Measurements from ENCODE around the gene FZD2. TPM values are rescaled to one million over a fixed set of nuclear protein-coding genes. Genes with fewer than 3 reads are reported as not detected.

The FZD2 gene
- total and polyA plus RNA-seq, 4 experiments from 2014 or later: not detected

GRCh38 chr17:44595216-44595775 lies 38.0 kb downstream of the FZD2 start:
- peaks cover 8 to 22% of the 10 kb centered on the region in 2 donors for H3K27me3 Mint-ChIP-seq
- H3K4me1 Mint-ChIP-seq: no peaks in the 10 kb centered on the region
- Histone ChIP-seq H3K27ac (ENCODE audit: low read depth, low read length) (no peak overlapping the region), H3K36me3 (ENCODE audit: insufficient read depth, low read length) (no peaks in the 10 kb centered on the region), H3K4me1 (ENCODE audit: insufficient read depth, low read length) (no peaks in the 10 kb centered on the region), H3K9me3 (ENCODE audit: control insufficient read depth in 1 of 2, low read length in 2 of 2) (no peaks in the 10 kb centered on the region), H3K4me3 (ENCODE audit: low read length in 2 of 2) (no peak overlapping the region), H3K27me3 (ENCODE audit: insufficient read depth, low read length) (no peaks in the 10 kb centered on the region)
- H3K4me3 Mint-ChIP-seq: no peak overlapping the region
- CTCF ChIA-PET (ENCODE audit: partially characterized antibody): no interaction called here
- H3K27ac Mint-ChIP-seq: no peak overlapping the region
- no peaks in the 10 kb centered on the region for H3K36me3 Mint-ChIP-seq
- POLR2A ChIA-PET (ENCODE audit: partially characterized antibody): interaction anchor here (0.5 kb wide), 1 partner anchor 1157 kb away, joined by 3 read pairs; no protein-coding TSS in a partner anchor
- intact Hi-C loops (cut with micrococcal nuclease): no loop called here
- no peaks in the 10 kb centered on the region for H3K9me3 Mint-ChIP-seq
- no peak for DNase-seq

GRCh38 chr17:44598329-44598728 lies 41.0 kb downstream of the FZD2 start:
- CTCF ChIA-PET (ENCODE audit: partially characterized antibody): no interaction called here
- POLR2A ChIA-PET (ENCODE audit: partially characterized antibody): no interaction called here
- DNase-seq: no peak

GRCh38 chr17:44598932-44599297 lies 41.6 kb downstream of the FZD2 start:
- H3K27ac ChIP-seq (ENCODE audit: low read depth, low read length): no peak overlapping the region
- CTCF ChIA-PET (ENCODE audit: partially characterized antibody): no interaction called here
- no peak overlapping the region for H3K4me3 ChIP-seq (ENCODE audit: low read length in 2 of 2)
- no peaks in the 10 kb centered on the region for H3K9me3 Mint-ChIP-seq
- H3K36me3 ChIP-seq (ENCODE audit: insufficient read depth, low read length): no peaks in the 10 kb centered on the region
- POLR2A ChIA-PET (ENCODE audit: partially characterized antibody): no interaction called here
- no peaks in the 10 kb centered on the region for H3K27me3 ChIP-seq (ENCODE audit: insufficient read depth, low read length)
- H3K27me3 Mint-ChIP-seq: peaks cover 12 to 18% of the 10 kb centered on the region in 2 donors
- H3K4me1 ChIP-seq (ENCODE audit: insufficient read depth, low read length): no peaks in the 10 kb centered on the region
- H3K36me3 Mint-ChIP-seq: no peaks in the 10 kb centered on the region
- no peak for DNase-seq
- H3K4me1 Mint-ChIP-seq: no peaks in the 10 kb centered on the region
- intact Hi-C loops (cut with micrococcal nuclease): no loop called here
- H3K27ac Mint-ChIP-seq: no peak overlapping the region
- no peak overlapping the region for H3K4me3 Mint-ChIP-seq
- H3K9me3 ChIP-seq (ENCODE audit: control insufficient read depth in 1 of 2, low read length in 2 of 2): no peaks in the 10 kb centered on the region

More at GRCh38 chr17:44598329-44598728, 41.0 kb downstream of the FZD2 start:
- Histone ChIP-seq H3K36me3 (ENCODE audit: insufficient read depth, low read length) (no peaks in the 10 kb centered on the region), H3K27me3 (ENCODE audit: insufficient read depth, low read length) (no peaks in the 10 kb centered on the region), H3K9me3 (ENCODE audit: control insufficient read depth in 1 of 2, low read length in 2 of 2) (no peaks in the 10 kb centered on the region), H3K27ac (ENCODE audit: low read depth, low read length) (no peak overlapping the region), H3K4me3 (ENCODE audit: low read length in 2 of 2) (no peak overlapping the region), H3K4me1 (ENCODE audit: insufficient read depth, low read length) (no peaks in the 10 kb centered on the region)
- Mint-ChIP-seq H3K36me3 (no peaks in the 10 kb centered on the region), H3K9me3 (no peaks in the 10 kb centered on the region), H3K27me3 (peaks cover 12 to 21% of the 10 kb centered on the region in 2 donors), H3K4me3 (no peak overlapping the region), H3K4me1 (no peaks in the 10 kb centered on the region), H3K27ac (no peak overlapping the region)
- intact Hi-C loops (cut with micrococcal nuclease): no loop called here

DNA sequence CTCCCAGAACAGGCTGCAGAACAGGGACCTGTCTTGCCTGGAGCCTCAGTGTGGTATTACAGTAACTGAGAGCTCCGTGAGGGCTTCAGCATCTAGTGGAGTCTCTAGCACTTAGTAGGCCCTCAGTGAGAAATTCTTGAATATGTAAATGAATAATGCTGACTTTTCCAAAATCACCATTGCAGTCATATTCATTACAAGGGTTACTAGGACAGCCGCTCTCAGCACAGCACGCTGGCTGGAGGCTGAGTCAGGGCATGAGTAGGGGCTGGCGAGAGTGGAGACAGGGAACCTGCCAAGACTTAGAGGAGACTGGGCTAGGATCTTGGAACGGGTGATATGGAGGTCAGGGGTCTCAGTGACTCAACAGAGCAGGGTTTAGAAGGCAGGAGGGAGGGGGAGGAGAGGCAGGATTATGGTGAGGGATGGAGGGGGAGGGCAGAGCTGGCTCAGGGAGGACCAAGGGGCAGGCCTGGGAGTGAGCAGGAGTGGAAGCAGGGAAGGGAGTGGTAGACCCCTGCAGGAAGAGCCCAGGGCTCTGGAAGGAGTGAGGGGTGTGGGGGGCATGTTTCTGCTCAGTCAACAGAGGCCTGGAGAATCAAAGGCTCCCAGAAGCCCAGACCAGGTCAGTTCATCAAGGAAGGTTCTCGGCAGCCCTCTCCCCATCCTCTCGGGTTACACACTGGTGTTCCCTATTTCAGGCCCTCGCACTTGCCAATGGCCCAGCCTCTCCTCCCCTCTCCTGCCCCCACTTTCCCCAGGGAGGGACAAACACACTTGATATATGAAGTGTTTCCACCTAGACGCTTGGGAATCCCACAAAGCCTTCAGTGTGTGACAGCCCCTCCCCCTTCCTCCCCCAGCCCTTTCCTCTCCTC lies 42.3 kb downstream of the FZD2 start:
- no peak overlapping the region for H3K4me3 ChIP-seq (ENCODE audit: low read length in 2 of 2)
- Mint-ChIP-seq H3K27ac (peak overlapping the region in 1 of 7 donors; percentile 25), H3K9me3 (no peaks in the 10 kb centered on the region), H3K4me1 (no peaks in the 10 kb centered on the region), H3K36me3 (no peaks in the 10 kb centered on the region), H3K27me3 (peaks cover 12 to 18% of the 10 kb centered on the region in 2 donors), H3K4me3 (no peak overlapping the region)
- no peak for DNase-seq
- H3K4me1 ChIP-seq (ENCODE audit: insufficient read depth, low read length): no peaks in the 10 kb centered on the region
- H3K9me3 ChIP-seq (ENCODE audit: control insufficient read depth in 1 of 2, low read length in 2 of 2): no peaks in the 10 kb centered on the region
- H3K36me3 ChIP-seq (ENCODE audit: insufficient read depth, low read length): no peaks in the 10 kb centered on the region
- POLR2A ChIA-PET (ENCODE audit: partially characterized antibody): no interaction called here
- intact Hi-C loops (cut with micrococcal nuclease): no loop called here
- no peak overlapping the region for H3K27ac ChIP-seq (ENCODE audit: low read depth, low read length)
- CTCF ChIA-PET (ENCODE audit: partially characterized antibody): no interaction called here
- no peaks in the 10 kb centered on the region for H3K27me3 ChIP-seq (ENCODE audit: insufficient read depth, low read length)

- no peaks in the 10 kb centered on the region for H3K9me3 Mint-ChIP-seq
- H3K27me3 ChIP-seq (ENCODE audit: insufficient read depth, low read length): no peaks in the 10 kb centered on the region
- intact Hi-C loops (cut with micrococcal nuclease): no loop called here
- CTCF ChIA-PET (ENCODE audit: partially characterized antibody): no interaction called here
- no peak overlapping the region for H3K4me3 Mint-ChIP-seq
- DNase-seq: no peak
- no peaks in the 10 kb centered on the region for H3K9me3 ChIP-seq (ENCODE audit: control insufficient read depth in 1 of 2, low read length in 2 of 2)
- H3K4me3 ChIP-seq (ENCODE audit: low read length in 2 of 2): no peak overlapping the region
- H3K36me3 Mint-ChIP-seq: no peaks in the 10 kb centered on the region
- no peak overlapping the region for H3K27ac ChIP-seq (ENCODE audit: low read depth, low read length)
- H3K4me1 Mint-ChIP-seq: no peaks in the 10 kb centered on the region
- POLR2A ChIA-PET (ENCODE audit: partially characterized antibody): no interaction called here
- peaks cover 10 to 14% of the 10 kb centered on the region in 2 donors for H3K27me3 Mint-ChIP-seq
- no peak overlapping the region for H3K27ac Mint-ChIP-seq
- H3K36me3 ChIP-seq (ENCODE audit: insufficient read depth, low read length): no peaks in the 10 kb centered on the region
- no peaks in the 10 kb centered on the region for H3K4me1 ChIP-seq (ENCODE audit: insufficient read depth, low read length)
These were observed 44.3 kb downstream of the FZD2 start for GRCh38 chr17:44601539-44601938.

DNA sequence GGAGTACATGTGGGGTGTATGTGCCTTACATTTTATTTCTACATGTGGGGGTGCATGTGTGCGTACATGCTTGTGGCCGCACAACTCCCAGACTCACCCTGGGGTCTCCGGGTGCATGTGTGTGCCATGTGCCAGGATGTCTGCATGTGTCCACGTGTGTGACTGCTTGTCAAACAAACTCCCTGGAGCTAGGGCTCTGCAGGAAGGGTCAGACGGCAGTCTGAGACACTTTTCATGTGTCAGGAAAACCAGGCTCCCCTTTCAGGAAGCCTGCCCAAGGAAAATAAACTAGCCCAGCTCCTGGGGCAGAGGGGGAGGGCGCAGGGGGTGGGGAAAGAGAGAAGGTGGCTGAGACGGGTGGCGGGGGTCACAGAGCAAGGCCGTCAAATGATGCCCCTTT lies 44.7 kb downstream of the FZD2 start:
- ChIA-PET CTCF (ENCODE audit: partially characterized antibody) (no interaction called here), POLR2A (ENCODE audit: partially characterized antibody) (no interaction called here)
- Histone ChIP-seq H3K4me1 (ENCODE audit: insufficient read depth, low read length) (no peaks in the 10 kb centered on the region), H3K4me3 (ENCODE audit: low read length in 2 of 2) (no peak overlapping the region), H3K9me3 (ENCODE audit: control insufficient read depth in 1 of 2, low read length in 2 of 2) (no peaks in the 10 kb centered on the region), H3K27ac (ENCODE audit: low read depth, low read length) (no peak overlapping the region), H3K27me3 (ENCODE audit: insufficient read depth, low read length) (no peaks in the 10 kb centered on the region), H3K36me3 (ENCODE audit: insufficient read depth, low read length) (no peaks in the 10 kb centered on the region)
- DNase-seq: no peak
- Mint-ChIP-seq H3K4me1 (no peaks in the 10 kb centered on the region), H3K9me3 (no peaks in the 10 kb centered on the region), H3K4me3 (no peak overlapping the region), H3K27me3 (peaks cover 10 to 14% of the 10 kb centered on the region in 2 donors), H3K36me3 (no peaks in the 10 kb centered on the region), H3K27ac (no peak overlapping the region)
- intact Hi-C loops (cut with micrococcal nuclease): no loop called here

DNA sequence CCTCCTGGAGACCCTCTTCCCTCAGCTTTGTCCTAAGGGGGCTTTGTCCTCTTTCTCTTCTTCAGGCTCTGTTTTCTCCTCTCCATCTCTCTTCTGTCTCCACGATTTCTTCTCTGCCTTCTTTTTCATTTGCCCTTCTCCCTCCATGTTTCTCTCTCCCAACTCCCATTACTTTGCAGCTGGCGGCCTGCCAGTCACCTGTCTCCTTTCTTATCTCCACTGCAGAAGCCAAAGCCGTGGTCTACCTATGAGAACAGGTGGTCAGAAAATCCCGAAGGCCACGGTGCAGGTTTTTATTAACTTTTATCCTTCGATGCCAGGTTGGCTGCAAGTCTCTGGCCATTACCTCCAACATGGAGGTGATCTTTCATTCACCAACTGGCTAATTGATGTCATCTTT lies 45.1 kb downstream of the FZD2 start:
- Histone ChIP-seq H3K4me3 (ENCODE audit: low read length in 2 of 2) (no peak overlapping the region), H3K4me1 (ENCODE audit: insufficient read depth, low read length) (no peaks in the 10 kb centered on the region), H3K27ac (ENCODE audit: low read depth, low read length) (no peak overlapping the region), H3K27me3 (ENCODE audit: insufficient read depth, low read length) (no peaks in the 10 kb centered on the region), H3K36me3 (ENCODE audit: insufficient read depth, low read length) (no peaks in the 10 kb centered on the region), H3K9me3 (ENCODE audit: control insufficient read depth in 1 of 2, low read length in 2 of 2) (no peaks in the 10 kb centered on the region)
- CTCF ChIA-PET (ENCODE audit: partially characterized antibody): no interaction called here
- Mint-ChIP-seq H3K4me3 (no peak overlapping the region), H3K4me1 (no peaks in the 10 kb centered on the region), H3K9me3 (no peaks in the 10 kb centered on the region), H3K27me3 (peaks cover 10 to 11% of the 10 kb centered on the region in 2 donors), H3K27ac (no peak overlapping the region), H3K36me3 (no peaks in the 10 kb centered on the region)
- POLR2A ChIA-PET (ENCODE audit: partially characterized antibody): no interaction called here
- no peak for DNase-seq
- intact Hi-C loops (cut with micrococcal nuclease): no loop called here

All from CD4-positive, alpha-beta memory T cell (primary cell).